ENCODE measurements around the gene TIAM1. TPM values are rescaled to one million over a fixed set of nuclear protein-coding genes. Genes with fewer than 3 reads are reported as not detected.

Gene TIAM1
- total and polyA plus RNA-seq, 4 donors = 3.5 to 58.0 (median 11.8) TPM

DNA sequence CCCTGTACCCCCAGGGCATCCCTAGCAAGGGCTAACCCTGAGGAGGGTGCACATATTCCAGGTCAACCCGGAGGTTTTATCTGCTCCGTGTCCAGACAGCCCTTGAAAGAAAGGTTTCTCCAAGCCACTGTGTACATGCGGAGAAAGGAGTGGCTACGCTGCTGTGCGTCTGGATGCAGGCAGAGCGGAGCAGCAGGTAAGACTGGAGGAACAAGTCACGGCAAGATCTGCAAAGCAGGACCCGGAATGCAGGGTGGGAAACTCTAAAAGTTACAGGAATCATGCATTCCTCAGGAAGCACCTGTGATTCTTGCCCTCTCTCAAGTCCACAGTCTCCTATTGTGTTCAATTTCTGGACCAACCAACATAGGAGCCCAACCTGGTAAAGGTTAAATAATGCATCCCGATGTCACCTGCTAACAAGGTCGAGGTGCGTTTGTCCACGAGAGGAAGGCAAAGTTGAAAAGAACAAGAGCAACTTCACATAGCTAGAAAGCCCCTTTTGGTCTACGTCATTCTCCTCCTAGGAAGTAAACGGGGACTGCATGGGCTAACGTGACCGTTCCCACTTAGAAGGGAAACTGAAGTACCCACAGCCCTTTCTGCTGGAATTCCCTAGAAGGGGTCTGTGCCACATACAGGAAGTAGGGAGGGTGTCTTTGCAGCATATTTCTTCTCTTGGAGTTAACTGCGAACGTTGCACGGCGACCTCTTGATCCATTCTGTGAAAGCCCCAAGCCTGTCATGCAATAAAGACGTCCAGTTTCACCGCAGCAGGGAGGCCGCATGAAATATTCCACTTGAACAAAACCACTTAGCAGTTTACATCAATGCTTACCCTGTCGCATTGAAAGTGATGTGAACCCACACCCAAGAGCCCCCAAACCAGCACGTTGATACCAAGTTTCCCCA lies 5.8 kb downstream of the TIAM1 start:
- ATAC-seq (ENCODE audit: insufficient read depth, low FRiP score) (no peak), DNase-seq (peak; percentile 68 to 82 (median 75))
- Histone ChIP-seq H3K9ac (ENCODE audit: insufficient read depth in 1 of 2, low read length in 2 of 2) (no peak overlapping the region), H3K4me3 (no peak overlapping the region), H3K4me1 (ENCODE audit: control insufficient read depth in 5 of 5, insufficient read depth in 5 of 5, low read length in 5 of 5) (peaks cover 0 to 7% (median 3%) of the 10 kb centered on the region in 5 donors), H3K27ac (ENCODE audit: low read depth in 1 of 2, low read length in 1 of 2) (no peak overlapping the region), H3K36me3 (ENCODE audit: control insufficient read depth in 4 of 4, insufficient read depth in 4 of 4, low read length in 4 of 4) (peaks cover 0 to 11% (median 5%) of the 10 kb centered on the region in 4 donors), H3K9me3 (ENCODE audit: control insufficient read depth in 4 of 4, insufficient read depth in 3 of 4, low read length in 3 of 4) (peaks cover 0 to 5% (median 0%) of the 10 kb centered on the region in 4 donors), H3K27me3 (ENCODE audit: control insufficient read depth in 3 of 3, insufficient read depth in 3 of 3, low read length in 2 of 3) (peaks cover 0 to 10% (median 0%) of the 10 kb centered on the region in 3 donors)
- 71 to 84% methylated on average over 25 of the region's 25 CpGs for WGBS, 2 donors
- TF ChIP-seq, protein P1, sequence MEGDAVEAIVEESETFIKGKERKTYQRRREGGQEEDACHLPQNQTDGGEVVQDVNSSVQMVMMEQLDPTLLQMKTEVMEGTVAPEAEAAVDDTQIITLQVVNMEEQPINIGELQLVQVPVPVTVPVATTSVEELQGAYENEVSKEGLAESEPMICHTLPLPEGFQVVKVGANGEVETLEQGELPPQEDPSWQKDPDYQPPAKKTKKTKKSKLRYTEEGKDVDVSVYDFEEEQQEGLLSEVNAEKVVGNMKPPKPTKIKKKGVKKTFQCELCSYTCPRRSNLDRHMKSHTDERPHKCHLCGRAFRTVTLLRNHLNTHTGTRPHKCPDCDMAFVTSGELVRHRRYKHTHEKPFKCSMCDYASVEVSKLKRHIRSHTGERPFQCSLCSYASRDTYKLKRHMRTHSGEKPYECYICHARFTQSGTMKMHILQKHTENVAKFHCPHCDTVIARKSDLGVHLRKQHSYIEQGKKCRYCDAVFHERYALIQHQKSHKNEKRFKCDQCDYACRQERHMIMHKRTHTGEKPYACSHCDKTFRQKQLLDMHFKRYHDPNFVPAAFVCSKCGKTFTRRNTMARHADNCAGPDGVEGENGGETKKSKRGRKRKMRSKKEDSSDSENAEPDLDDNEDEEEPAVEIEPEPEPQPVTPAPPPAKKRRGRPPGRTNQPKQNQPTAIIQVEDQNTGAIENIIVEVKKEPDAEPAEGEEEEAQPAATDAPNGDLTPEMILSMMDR (IDR thresholded peaks at IDR 0.05; ENCODE audit: control extremely low read depth, extremely low read depth) = no peak

DNA sequence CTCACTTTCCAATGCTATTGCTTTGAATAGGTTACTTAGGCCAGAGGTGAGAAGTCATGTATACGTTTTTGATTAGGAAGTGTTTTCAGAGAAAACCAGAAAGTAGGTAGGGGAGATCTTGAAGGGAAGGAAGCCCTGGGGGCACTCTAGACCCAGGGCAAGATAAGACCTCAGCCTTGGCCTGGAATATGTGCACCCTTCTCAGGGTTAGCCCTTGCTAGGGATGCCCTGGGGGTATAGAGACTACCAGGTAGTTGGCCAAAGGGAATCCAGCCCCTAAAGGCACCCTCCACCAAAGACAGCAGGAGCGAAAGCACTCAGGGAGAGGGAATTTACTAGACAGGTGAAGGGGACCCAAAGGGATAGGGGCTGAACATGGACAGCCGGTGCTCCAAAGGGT lies 7.0 kb downstream of the TIAM1 start:
- Histone ChIP-seq H3K27me3 (ENCODE audit: control insufficient read depth in 3 of 3, insufficient read depth in 3 of 3, low read length in 2 of 3) (no peaks in the 10 kb centered on the region), H3K9me3 (ENCODE audit: control insufficient read depth in 4 of 4, insufficient read depth in 3 of 4, low read length in 3 of 4) (peaks cover 0 to 5% (median 0%) of the 10 kb centered on the region in 4 donors), H3K27ac (ENCODE audit: low read depth in 1 of 2, low read length in 1 of 2) (no peak overlapping the region), H3K4me1 (ENCODE audit: control insufficient read depth in 5 of 5, insufficient read depth in 5 of 5, low read length in 5 of 5) (peaks cover 0 to 7% (median 0%) of the 10 kb centered on the region in 5 donors), H3K9ac (ENCODE audit: insufficient read depth in 1 of 2, low read length in 2 of 2) (no peak overlapping the region), H3K36me3 (ENCODE audit: control insufficient read depth in 4 of 4, insufficient read depth in 4 of 4, low read length in 4 of 4) (peaks cover 0 to 11% (median 5%) of the 10 kb centered on the region in 4 donors), H3K4me3 (no peak overlapping the region)
- no peak for DNase-seq
- TF ChIP-seq, protein P1 (IDR thresholded peaks at IDR 0.05; ENCODE audit: control extremely low read depth, extremely low read depth) = no peak
- ATAC-seq (ENCODE audit: insufficient read depth, low FRiP score) = no peak
- 86 to 91% methylated on average over 3 of the region's 3 CpGs for WGBS, 2 donors

DNA sequence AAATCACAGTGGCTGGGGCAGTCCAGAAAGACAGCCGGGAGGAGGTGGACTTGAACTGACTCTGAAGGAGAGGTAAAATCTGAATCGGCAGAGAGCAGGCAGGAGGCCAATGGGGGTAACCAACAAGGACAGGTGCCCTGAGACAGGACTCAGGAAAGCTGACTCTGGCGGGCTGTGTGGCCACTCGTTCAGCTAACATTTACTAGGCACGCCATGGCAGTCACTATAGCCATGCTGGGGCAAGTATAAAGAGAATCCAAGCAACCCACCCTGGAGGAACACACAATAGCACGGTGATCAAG lies 7.4 kb downstream of the TIAM1 start:
- Histone ChIP-seq H3K4me1 (ENCODE audit: control insufficient read depth in 5 of 5, insufficient read depth in 5 of 5, low read length in 5 of 5) (peaks cover 0 to 7% (median 0%) of the 10 kb centered on the region in 5 donors), H3K4me3 (no peak overlapping the region), H3K27me3 (ENCODE audit: control insufficient read depth in 3 of 3, insufficient read depth in 3 of 3, low read length in 2 of 3) (no peaks in the 10 kb centered on the region), H3K9me3 (ENCODE audit: control insufficient read depth in 4 of 4, insufficient read depth in 3 of 4, low read length in 3 of 4) (peaks cover 0 to 5% (median 0%) of the 10 kb centered on the region in 4 donors), H3K9ac (ENCODE audit: insufficient read depth in 1 of 2, low read length in 2 of 2) (no peak overlapping the region), H3K27ac (ENCODE audit: low read depth in 1 of 2, low read length in 1 of 2) (no peak overlapping the region), H3K36me3 (ENCODE audit: control insufficient read depth in 4 of 4, insufficient read depth in 4 of 4, low read length in 4 of 4) (peaks cover 0 to 11% (median 5%) of the 10 kb centered on the region in 4 donors)
- ATAC-seq (ENCODE audit: insufficient read depth, low FRiP score) (no peak), DNase-seq (no peak)
- WGBS, 2 donors = 93 to 95% methylated on average over 6 of the region's 6 CpGs
- TF ChIP-seq, protein P1 (IDR thresholded peaks at IDR 0.05; ENCODE audit: control extremely low read depth, extremely low read depth) = no peak

Measured in lung (tissue), 12 donors.